IPS DF 4.7 (cell line): Measurements from ENCODE around the gene SH3BP4.

Experiments used
- DNase-seq: peaks from one replicate; pipeline ENCODE4 v3.0.0-alpha.2; 2013; ENCODE audit warnings: low spot score; ENCODE audit errors: extremely low read depth

The SH3BP4 gene

DNA sequence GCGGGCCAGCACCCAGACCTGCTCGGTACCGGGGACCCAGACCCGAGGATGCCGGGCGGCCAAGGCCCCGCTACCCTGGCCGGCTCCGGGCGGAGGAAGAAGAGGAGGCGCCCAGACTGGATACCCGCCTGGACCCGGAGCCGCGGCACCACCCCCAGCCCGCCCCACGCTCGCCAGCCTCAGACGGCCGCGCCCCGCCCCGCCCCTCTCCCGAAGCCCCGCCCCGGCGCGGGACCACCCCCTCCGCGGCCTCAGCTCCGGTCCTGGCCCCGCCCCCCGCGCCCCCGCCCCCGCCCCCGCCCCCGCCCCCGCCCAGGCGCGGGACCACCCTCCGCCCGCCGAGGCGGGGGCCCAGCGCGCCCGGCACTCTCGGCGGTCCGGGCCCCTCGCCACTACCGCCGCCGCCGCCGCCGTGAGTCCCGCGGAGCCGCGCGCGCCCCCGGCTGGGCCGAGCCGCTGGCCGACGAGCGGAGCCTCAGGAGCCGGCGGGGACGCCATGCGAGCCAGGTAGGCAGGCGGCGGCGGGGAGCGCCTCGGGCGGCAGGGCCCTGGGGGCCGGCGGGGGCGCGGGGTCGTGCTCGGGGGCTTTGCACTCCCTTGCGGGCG is at the start of gene SH3BP4:
Gene SH3BP4 (plus strand): TSS at position 354 of the 606 bp plus-strand sequence. CDS start 82,986 bp downstream, outside the sequence.
- DNase-seq, result no peak

- no peak for DNase-seq
Measured at GRCh38 chr2:234904785-234905184, 47.0 kb upstream of the SH3BP4 start.

- no peak for DNase-seq
Measured at GRCh38 chr2:234905547-234906265, 46.1 kb upstream of the SH3BP4 start.

GRCh38 chr2:234910186-234910679 is 41.6 kb upstream of the SH3BP4 start:
- DNase-seq, result no peak

GRCh38 chr2:234911271-234911670 is 40.5 kb upstream of the SH3BP4 start:
- no peak for DNase-seq

DNA sequence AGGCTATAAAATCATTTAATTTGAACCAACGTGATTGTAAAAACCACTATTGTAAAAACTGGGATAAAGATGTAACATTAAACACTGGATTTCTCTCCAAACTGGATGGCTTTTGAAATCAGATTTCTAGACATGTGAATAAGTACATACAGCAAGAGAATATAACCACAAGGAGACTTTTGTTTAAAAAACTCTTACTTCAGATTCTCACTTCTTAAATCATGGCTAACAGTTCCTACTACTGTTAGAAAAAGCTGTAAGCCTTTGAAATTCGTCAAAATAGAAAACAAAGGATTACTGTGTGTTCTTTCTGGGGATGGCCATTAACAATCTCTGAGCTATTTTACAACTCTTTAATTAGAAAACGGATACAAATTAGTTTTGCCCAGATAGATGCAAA is 39.4 kb upstream of the SH3BP4 start:
- DNase-seq, result no peak

DNA sequence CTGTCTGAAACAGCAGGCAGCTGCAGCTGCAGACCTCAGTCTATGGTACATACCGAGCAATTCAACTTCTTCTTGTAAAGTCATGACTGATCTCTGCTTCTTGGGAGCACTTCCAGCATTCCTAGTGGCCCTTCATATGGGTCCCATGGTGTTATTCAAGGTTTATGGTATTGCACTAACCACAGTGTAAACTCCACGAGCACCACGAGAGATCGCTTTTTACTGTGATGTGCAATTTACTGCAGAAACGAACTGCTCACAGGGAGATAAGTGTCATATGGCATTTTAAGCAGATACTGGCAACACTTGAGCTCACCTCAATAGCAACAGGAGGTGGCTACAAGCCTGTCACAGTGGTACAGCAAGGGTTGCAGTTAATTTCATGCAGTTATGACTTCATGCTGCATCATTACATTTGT is 38.6 kb upstream of the SH3BP4 start:
- no peak for DNase-seq

GRCh38 chr2:234914371-234915154 is 37.3 kb upstream of the SH3BP4 start:
- no peak for DNase-seq

DNA sequence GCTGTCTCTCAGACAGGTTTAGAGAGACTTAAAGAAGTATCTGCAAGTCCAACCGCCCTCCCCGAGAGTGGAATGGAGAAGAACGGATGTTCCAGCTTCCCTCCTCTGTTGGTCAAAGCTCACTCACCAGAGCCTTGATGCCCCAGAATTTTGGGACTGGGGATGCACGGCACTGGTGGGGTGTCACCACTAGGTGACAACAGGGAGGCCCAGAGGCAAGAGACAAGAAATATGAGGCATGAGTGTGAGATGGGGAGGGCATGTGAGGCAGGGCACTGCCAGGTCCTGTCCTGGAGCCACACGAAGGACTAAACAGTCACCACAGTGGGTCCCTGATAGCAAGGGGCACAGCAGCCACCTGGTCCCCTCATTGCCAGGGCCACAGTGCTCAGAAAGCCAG is 35.1 kb upstream of the SH3BP4 start:
- no peak for DNase-seq

DNA sequence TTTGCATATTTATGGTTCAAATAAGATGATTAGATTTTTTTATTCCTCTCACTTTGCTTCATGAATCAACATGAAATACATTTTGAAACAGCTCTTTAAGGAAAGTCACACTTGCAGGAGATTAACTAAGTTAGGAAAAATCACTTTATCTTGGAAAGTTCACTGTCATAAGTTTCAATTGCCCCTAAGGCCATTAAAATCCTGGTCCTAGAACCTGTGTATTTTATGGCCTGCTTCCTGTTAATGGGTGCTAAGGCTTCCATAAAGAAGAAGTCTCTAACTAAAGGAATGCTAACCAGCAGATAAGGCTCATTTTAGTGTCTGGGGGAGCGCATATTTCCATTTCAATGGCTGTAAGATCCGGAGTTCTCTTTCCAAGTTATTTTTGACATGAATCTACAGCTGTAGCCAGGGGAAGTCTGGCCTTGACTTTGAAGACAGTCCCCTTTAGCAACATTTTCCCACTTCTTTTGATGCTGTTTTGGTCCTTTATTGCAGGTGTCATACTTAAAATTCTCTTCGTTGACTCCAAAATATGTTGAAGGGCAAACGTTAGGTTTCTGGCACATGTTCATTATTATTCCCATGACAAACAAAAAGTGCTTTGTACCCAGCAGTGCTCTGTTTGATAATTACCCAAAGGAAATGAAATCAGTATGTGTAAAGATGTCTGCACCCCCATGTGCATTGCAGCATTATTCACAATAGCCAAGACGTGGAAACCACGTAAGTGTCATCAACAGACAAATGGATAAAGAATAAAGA is 34.4 kb upstream of the SH3BP4 start:
- DNase-seq, result no peak

- no peak for DNase-seq
Measured at GRCh38 chr2:234919711-234920110, 32.1 kb upstream of the SH3BP4 start.

DNA sequence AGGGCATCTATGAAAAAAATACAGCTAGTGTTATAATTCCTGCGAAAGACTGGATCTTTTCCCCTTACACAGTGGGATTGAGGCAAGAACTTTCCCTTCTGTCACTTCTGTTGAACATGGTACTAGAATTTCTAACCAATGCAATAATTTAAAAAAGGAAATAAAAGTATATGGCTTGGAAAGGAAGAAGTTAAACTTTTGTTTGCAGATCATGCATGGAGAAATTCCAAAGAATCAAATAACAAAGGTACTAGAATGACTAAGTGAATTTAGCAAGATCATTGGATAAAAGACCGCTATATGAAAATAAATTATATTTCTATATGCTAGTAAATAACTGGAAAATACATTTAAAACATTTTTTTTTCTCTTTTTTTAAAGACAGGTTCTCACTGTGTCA is 31.0 kb upstream of the SH3BP4 start:
- DNase-seq, result no peak

- DNase-seq, result no peak
Measured at GRCh38 chr2:234929002-234929401, 22.8 kb upstream of the SH3BP4 start.

- no peak for DNase-seq
Measured at GRCh38 chr2:234930397-234930796, 21.4 kb upstream of the SH3BP4 start.

- DNase-seq, result no peak
Measured at GRCh38 chr2:234931371-234931770, 20.4 kb upstream of the SH3BP4 start.

DNA sequence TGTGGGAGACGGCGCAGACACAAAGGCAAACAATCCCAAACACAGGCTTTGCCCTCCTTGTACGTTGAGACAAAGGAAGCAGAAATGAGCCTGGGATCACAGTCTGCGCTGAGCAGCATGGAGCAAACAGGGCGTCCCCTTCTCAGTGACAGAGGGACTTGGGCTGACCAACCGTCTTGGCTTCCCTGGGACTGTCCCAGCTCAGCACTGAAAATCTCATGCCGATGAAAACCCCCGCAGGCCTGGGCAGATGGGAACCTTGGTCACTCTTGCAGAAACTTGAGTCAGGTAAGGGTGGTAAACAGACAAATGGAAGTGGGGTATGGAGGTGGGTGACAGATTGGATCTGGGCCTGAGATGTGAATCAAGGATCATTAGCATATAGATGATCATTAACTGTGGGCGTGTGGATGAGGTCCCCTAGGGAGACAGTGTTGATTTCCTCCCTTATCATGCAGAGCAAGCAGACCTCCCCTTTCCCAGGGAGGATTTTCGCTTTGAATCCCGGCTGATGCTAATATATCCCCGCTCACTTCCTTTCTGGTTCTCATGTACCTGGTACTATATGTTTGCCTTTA is 19.1 kb upstream of the SH3BP4 start:
- DNase-seq, result no peak

DNA sequence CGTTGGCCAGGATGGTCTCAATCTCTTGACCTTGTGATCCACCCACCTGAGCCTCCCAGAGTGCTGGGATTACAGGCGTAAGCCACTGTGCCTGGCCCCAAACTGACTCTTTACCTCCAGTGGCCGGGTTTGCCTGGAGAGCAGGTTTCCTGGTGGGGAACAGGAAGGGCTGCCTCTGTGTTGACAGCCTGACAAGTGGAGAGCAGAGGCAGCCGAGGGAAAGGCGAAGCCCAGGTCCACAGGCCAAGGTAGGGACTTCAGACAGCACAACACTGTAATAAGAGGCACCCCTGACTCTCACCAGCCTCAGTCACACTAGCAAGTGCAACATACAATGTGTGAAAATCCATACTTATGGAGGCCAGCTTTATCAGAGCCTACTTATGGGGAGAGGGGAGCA is 16.5 kb upstream of the SH3BP4 start:
- DNase-seq, result no peak

DNA sequence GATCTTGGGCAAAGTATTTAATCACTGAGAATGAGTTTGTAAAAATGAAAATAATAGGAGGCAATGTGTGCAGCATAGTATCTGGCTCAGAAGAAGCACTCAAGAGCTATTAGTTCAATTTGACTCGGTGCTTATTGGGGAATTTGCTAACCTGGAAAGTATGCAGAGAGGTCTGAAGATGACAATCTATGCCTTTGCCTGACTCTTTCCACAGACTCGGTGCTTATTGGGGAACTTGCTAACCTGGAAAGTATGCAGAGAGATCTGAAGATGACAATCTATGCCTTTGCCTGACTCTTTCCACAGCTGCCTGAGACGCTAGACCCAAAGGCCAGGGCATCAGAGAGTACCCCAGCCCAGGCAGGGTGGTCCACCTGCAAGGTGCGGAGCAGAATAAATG is 12.2 kb upstream of the SH3BP4 start:
- DNase-seq, result no peak

DNA sequence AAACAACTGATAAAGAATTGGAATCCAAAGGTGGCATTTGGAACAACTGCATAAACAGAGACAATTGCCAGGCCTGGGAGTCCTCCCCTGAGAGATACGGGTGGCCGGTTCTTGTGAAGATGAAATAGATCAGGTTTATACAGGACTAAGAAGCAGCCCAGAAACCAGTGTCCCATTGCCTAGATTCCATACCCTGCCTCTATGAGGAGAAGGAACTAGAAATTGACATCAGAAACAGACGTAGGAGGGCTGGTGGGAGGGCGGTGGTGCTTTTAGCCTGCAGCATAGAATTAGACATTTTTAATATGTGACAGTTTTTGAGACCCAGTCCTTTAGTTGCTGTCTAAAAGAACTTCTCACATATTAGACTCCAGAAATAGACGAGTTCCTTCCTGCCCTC is 11.8 kb upstream of the SH3BP4 start:
- DNase-seq, result no peak

DNA sequence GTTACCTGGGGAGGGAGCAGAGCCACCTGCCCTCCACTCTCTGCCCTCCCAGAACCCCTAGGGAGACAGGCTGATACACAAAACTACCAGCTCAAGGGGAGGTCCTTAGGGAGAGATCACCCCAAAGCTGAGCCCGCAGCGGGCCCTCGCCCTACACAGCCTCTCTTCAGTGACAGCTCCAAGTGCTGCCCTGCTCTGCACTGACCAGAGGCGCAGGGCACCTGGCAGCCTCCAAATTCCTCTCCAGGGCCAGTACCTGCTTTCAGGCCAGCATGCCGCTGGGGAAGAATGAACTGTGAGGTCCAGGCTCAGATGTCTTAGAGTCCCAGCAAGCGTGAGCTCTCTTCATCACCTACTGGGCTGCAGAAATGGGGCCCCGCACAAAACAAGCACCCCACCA is 11.3 kb upstream of the SH3BP4 start:
- DNase-seq, result no peak

DNA sequence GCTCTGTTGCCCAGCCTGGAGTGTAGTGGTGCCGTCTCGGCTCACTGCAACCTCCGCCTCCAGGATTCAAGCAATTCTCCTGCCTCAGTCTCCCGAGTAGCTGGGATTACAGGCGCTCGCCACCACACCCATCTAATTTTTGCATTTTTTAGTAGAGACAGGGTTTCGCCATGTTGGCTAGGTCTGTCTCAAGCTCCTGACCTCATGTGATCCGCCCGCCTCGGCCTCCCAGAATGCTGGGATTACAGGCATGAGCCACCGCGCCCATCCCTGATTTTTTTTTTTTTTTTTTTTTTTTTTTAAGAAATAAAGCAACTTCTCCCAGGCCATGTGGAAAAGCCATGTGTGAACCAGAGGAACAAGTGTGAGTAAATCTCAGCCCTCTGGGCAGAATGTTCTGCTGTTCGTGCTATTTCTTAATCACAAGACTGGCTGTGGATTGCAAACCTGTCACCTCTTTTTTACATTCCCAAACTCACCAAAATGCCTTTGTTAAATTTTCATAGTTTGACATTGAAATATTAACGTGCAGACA is 6.4 kb upstream of the SH3BP4 start:
- no peak for DNase-seq
